Ureter (tissue), 1 donor: ENCODE measurements around the gene ZFR2. TPM values are rescaled to one million over a fixed set of nuclear protein-coding genes. Genes with fewer than 3 reads are reported as not detected.
"Not testable (repeated sequence)": the region's sequence is repeated elsewhere in the genome, so short reads cannot be mapped to it uniquely, and the experiment has no call there.

Source experiments
- DNase-seq: peaks from one replicate; pipeline ENCODE4 v3.0.0-alpha.2; 2020; ENCODE audit warnings: low spot score
- total RNA-seq: library from RNA; stranded (reverse); gene quantifications from one replicate; pipeline ENCODE4 v1.2.4, GENCODE V29; 2023
- donor health status: DM: yes; HTN: yes; CAD: no.

Gene ZFR2
- total RNA-seq, 1 donor from 2014 or later: 0.91 TPM

DNA sequence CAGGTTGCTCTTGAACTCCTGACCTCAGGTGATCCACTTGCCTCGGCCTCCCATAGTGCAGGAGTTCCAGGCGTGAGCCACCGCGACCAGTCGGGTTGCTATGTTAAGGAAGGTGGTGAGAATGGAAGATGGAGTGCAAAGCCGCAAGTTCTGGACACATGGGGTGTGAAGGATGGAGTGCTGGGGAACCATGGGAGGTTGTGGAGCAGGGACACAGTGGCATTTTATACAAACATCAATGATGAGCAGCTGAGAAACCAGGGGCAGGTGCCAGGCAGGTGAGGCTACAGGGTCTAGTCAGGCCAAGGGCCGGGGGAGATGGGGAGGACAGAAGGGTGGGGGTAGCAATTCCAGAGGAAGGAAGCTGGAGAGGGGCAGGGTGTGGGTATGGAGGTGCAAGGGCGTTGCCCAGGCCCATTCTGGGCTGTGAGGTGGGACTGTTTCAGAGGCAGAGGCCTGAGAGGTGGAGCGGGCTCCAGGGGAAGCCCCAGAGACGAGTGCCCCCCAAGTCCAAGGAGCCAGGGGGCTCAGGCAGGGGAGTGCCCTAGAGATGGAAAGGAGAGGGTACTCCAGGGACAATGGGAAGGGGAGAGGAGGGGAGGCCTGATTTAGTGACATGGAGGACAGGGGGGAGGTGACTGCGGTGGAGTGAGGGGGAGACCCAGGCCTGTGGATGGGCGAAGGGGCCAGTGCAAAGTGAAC is 94.9 kb downstream of the ZFR2 start:
- DNase-seq: no peak

DNA sequence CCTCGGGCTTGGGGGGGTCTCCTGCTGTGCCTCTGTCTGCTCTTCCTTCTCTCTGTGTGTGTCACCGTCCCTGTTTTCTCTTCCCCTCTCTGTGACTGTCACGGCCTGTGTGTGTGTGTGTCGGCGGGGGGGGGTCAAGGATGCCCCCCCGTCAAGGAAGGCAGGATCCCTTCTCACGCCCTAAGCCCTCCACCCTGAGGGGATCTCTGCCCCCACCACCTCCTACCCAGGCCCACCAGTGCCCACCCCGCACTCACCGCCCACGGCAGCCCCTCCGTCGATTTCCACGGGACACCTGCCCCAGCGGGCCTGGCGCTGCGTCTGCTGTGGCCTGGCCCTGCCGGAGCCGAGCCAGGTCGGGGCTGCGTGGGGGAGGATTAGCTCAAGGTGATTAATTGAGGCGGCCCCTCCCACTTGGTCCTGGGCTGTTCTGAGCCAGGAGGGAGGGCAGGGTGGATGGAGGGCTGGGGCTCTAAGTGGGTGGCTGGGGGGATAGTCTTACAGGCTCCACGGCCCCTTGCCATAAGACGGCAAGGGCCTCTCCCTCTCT is 96.9 kb downstream of the ZFR2 start, which contains the start of gene RAX2:
RAX2 (minus strand) TSS at position 323 of the 550 bp plus-strand sequence. CDS start 486 bp downstream, outside the sequence.
- DNase-seq: no peak

- DNase-seq: no peak
These were observed 97.6 kb downstream of the ZFR2 start for GRCh38 chr19:3771000-3771905.

- DNase-seq: no peak
These were observed 98.5 kb downstream of the ZFR2 start for GRCh38 chr19:3770136-3770999.

- DNase-seq: no peak
These were observed 99.3 kb downstream of the ZFR2 start for GRCh38 chr19:3769494-3769893.

DNA sequence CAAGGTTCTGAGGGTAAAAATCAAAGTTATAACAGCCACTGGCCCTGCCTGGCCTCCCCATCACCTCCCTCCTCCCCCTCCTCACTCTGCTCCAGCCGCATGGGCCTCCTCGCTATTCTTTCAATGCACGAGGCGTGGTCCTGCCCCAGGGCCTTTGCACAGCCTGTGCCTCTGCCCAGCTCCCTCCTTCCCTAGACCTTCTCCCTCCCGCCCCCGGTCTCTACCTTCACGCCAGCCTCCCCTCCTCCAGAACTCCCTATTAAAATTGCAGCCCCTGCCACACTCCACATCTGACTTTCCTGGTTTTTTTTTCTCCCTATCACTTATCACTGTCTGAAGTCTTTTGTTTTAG is 100.1 kb downstream of the ZFR2 start:
- DNase-seq: no peak

- no peak for DNase-seq
These were observed 100.7 kb downstream of the ZFR2 start for GRCh38 chr19:3768015-3768747.

DNA sequence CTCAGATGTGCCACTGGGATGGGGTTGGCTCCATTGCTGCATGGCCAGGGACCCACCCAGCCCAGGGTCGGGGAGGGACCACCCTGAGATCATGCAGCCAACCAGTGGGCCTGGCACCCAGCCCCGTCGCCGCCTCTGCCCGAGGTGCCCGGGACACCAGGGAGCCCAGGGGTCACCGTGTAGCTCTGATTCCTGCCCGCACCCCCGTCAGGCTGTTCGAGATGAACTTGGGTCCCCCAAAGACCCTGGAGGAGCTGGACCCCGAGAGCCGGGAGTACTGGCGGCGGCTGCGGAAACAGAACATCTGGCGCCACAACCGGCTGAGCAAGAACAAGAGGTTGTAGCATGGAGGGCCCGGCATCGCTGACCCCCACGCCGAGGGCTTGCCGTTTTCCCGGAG is 101.8 kb downstream of the ZFR2 start:
- DNase-seq: no peak

GRCh38 chr19:3766520-3766919 is 102.3 kb downstream of the ZFR2 start:
- no peak for DNase-seq

DNA sequence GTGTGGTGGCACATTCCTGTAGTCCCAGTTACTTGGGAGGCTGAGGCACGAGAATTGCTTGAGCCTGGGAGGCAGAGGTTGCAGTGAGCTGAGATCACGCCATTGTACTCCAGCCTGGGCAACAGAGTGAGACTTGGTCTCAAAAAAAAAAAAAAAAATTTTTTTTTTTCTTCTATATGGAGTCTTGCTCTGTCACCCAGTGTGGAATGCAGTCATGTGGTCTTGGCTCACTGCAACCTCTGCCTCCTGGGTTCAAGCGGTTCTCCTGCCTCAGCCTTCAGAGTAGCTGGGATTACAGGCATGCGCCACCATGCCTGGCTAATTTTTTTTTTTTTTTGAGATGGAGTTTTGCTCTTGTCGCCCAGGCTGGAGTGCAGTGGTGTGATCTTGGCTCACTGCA is 103.1 kb downstream of the ZFR2 start:
- not testable (repeated sequence) for DNase-seq

GRCh38 chr19:3765121-3765520 is 103.7 kb downstream of the ZFR2 start:
- no peak for DNase-seq

DNA sequence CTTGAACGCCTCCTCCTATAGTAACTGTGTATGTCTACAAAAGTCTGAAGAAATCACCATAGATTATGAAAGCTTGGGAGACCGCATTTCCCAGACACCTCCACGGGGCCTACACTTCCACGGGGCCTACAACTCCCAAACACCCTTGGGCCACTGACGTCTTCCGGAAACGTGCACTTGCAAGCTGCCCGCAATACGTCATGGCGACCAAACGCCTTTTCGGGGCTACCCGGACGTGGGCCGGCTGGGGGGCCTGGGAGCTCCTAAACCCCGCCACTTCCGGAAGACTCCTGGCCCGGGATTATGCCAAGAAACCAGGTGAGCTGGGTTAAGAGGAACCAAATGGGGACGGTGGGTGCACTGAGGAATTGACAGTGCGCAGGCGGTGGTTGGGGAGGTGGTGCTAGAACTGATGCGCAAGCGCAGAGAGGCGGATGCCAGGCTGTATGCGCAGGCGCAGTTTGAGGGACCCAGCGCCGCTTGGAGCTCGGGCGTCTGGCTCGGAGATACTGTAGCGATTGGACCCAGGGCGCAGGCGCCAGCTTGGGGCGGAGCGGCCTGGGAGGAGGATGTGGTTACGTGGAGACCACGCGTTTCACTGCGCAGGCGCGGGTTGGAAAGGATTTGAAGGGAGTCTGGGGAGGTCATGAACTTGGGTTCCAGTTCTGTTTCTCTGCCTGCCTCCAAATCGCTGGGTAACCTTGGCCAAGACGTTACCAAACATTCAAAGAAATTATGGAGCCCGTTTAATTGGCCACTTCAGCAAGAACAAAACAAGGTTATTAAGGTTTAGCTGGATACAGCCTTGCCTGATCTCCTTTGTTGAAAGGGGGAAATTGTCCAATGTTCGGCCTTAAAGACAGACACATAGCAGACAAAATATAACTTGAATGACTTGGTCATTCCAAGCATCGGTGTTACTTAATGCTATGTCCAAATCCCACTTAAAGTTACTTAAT is 106.1 kb downstream of the ZFR2 start, which contains the start of gene MRPL54:
MRPL54 (plus strand) TSS at position 182 of the 959 bp plus-strand sequence; CDS start at position 201, 19 bp downstream.
- DNase-seq: peak; percentile 99

DNA sequence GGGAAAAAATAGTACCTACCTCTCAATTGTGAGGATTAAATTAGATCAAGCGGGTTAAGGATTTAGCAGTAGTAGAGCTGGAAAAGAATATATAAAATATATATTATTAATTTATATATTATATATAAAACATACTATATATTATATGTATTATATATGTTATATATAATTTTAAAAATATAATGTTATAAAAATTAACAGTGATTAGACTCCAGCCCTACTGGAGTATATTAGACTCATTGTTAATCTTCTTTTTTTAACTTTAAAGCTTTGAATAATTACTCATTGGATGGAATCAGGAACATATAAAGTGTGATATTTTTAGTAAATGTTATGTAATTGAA is 106.7 kb downstream of the ZFR2 start:
- no peak for DNase-seq

DNA sequence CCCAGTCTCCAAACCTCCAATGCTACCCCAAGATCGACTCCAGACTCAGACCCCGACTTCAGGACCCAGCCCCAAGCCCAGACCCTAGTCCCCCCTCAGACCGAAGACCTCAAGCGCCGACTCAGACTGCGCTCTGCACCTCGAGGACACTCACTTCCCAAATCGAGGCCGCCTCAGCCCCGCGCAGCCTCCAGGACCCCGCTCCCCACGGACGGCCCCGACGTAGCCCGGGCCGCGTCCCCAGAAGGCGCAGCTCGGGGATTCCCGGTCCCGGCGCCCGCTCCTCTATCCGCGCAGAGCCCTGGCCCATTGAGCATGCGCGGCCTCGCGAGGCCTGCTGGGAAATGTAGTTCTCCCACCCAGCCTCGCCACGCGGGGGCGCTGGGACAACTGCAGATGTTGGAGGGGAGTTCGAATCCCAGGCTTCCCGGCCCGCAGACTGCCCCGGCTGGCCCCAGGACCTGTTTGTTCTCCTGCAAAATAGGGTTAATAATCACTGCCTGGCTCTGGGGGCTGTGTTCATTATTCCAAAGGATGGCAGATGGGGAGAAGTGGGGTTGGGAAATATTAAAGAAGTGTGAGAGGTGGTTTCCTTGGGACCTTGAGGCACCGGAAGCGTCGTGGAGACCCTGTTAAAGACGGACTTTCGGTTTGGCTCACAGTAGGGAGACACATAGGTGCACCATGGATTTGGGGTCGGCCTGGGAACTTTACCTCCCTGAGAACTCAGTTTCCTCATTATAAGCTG is 107.3 kb downstream of the ZFR2 start, which contains the start of gene APBA3:
APBA3 (minus strand) TSS at position 311 of the 748 bp plus-strand sequence. CDS start 1,428 bp downstream, outside the sequence.
- peak; percentile 92 for DNase-seq

DNA sequence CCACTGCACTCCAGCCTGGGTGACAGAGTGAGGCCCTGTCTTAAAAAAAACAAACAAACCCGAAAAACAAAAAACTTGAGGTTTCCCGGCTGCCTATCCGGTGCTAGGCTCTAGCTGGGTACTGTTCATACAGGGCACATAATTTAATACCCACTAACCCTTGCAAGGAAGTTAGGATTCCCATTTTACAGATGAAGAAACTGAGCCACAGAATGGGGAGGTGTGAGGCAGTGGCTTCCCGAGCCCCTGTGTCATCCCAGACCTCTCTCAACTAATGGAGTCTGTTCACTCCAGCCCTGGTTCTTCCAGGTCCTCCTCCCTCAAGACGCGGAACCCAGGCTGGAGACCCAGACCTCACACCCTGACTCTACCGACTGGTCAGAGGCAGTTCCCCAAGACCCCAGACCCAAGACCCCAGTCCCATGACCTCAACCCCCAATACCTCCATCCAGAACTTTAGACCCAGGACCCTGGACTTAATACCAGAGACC is 107.9 kb downstream of the ZFR2 start:
- no peak for DNase-seq

- no peak for DNase-seq
These were observed 109.2 kb downstream of the ZFR2 start for GRCh38 chr19:3759482-3760254.

- DNase-seq: not testable (repeated sequence)
These were observed 110.5 kb downstream of the ZFR2 start for GRCh38 chr19:3758297-3758696.

DNA sequence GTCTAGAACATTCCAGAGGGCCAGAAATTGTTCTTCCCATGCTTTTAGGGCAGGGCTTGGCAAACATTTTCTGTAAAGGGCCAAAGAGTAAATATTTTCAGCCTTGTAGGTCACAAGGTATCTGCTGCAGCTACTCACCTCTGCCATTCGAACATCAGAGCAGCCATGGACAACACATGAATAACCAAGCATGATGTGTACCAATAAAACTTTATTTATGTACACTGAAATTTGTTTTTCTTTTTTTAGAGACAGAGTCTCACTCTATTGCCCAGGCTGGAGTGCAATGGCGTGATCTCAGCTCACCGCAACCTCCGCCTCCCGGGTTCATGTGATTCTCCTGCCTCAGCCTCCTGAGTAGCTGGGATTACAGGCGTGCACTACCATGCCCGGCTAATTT is 111.1 kb downstream of the ZFR2 start:
- DNase-seq: not testable (repeated sequence)
